Osteocyte (in vitro differentiated cells): ENCODE data around the gene GLRX5. TPM values are rescaled to one million over a fixed set of nuclear protein-coding genes. Genes with fewer than 3 reads are reported as not detected.

ENCODE experiments used
- DNase-seq: peaks from one replicate; pipeline ENCODE4 v3.0.0; 2021; ENCODE audit warnings: mixed read lengths; ENCODE audit not compliant: unreplicated experiment; ENCODE audit errors: extremely low spot score
- H3K27ac Mint-ChIP-seq: one replicate; pipeline ENCODE4 v1.8.0; 2021; ENCODE audit warnings: mild to moderate bottlenecking, mixed read lengths; ENCODE audit not compliant: unreplicated experiment
- H3K27me3 Mint-ChIP-seq: one replicate; pipeline ENCODE4 v1.8.0; 2021; ENCODE audit warnings: mixed read lengths; ENCODE audit not compliant: unreplicated experiment
- H3K36me3 Mint-ChIP-seq: one replicate; pipeline ENCODE4 v1.8.0; 2021; ENCODE audit warnings: mixed read lengths; ENCODE audit not compliant: unreplicated experiment
- H3K4me1 Mint-ChIP-seq: one replicate; pipeline ENCODE4 v1.8.0; 2021; ENCODE audit warnings: mixed read lengths; ENCODE audit not compliant: unreplicated experiment
- H3K4me3 Mint-ChIP-seq: one replicate; pipeline ENCODE4 v1.8.0; 2021; ENCODE audit warnings: mild to moderate bottlenecking, moderate library complexity, mixed read lengths; ENCODE audit not compliant: unreplicated experiment
- H3K9me3 Mint-ChIP-seq: one replicate; pipeline ENCODE4 v1.8.0; 2021; ENCODE audit warnings: mixed read lengths; ENCODE audit not compliant: unreplicated experiment
- total RNA-seq: library from RNA; stranded (reverse); gene quantifications from 2 replicates; pipeline ENCODE4 v1.2.1, GENCODE V29; 2021
- TF ChIP-seq, protein P1 (sequence below): fragments of 200-600 bp; sonication (generic); IDR thresholded peaks from 2 replicates; pipeline ENCODE4 v1.5.0; 2021; ENCODE audit warnings: antibody characterized with exemption, mild to moderate bottlenecking, moderate library complexity

Gene GLRX5
- total RNA-seq, 1 donor from 2014 or later = 55.1 TPM

GRCh38 chr14:95495538-95496025 lies 39.3 kb upstream of the GLRX5 start:
- peaks cover 76% of the 10 kb centered on the region for H3K4me1 Mint-ChIP-seq
- peaks cover 6% of the 10 kb centered on the region for H3K9me3 Mint-ChIP-seq
- H3K27ac Mint-ChIP-seq = peak overlapping the region; percentile 90
- H3K36me3 Mint-ChIP-seq = peaks cover 24% of the 10 kb centered on the region
- no peak overlapping the region for H3K4me3 Mint-ChIP-seq
- TF ChIP-seq, protein P1, sequence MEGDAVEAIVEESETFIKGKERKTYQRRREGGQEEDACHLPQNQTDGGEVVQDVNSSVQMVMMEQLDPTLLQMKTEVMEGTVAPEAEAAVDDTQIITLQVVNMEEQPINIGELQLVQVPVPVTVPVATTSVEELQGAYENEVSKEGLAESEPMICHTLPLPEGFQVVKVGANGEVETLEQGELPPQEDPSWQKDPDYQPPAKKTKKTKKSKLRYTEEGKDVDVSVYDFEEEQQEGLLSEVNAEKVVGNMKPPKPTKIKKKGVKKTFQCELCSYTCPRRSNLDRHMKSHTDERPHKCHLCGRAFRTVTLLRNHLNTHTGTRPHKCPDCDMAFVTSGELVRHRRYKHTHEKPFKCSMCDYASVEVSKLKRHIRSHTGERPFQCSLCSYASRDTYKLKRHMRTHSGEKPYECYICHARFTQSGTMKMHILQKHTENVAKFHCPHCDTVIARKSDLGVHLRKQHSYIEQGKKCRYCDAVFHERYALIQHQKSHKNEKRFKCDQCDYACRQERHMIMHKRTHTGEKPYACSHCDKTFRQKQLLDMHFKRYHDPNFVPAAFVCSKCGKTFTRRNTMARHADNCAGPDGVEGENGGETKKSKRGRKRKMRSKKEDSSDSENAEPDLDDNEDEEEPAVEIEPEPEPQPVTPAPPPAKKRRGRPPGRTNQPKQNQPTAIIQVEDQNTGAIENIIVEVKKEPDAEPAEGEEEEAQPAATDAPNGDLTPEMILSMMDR = no peak
- no peaks in the 10 kb centered on the region for H3K27me3 Mint-ChIP-seq
- no peak for DNase-seq

DNA sequence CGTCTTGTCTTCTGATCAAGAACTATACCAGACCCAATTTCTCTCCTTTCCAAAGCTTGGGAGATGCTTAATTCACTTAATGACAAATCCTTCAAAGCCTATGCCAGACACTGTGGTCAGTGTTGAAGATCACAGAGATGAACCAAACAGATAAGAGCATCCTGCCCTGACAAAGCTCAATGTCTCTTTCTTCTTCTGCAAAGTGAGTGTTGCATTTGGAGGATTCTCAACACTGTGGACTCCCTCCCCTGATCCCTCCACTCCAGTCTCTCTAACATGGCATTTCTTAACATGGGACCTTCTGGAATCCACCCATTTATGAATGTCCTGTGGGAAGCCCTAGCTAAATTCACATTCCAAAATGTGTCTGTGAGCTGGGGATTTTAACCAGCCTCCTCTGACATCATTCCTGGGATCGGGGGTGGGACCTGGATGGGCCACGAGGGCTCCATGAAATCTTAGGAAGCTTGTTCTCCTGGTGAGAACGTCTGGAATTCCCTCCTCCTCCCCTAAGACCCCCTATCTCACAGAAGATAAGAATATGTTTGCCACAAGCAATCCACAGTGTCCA lies 38.7 kb upstream of the GLRX5 start:
- Mint-ChIP-seq H3K4me3 (no peak overlapping the region), H3K36me3 (peaks cover 27% of the 10 kb centered on the region), H3K4me1 (peaks cover 76% of the 10 kb centered on the region), H3K9me3 (peaks cover 6% of the 10 kb centered on the region), H3K27ac (peak overlapping the region; percentile 90), H3K27me3 (no peaks in the 10 kb centered on the region)
- TF ChIP-seq, protein P1 = no peak
- DNase-seq = no peak

DNA sequence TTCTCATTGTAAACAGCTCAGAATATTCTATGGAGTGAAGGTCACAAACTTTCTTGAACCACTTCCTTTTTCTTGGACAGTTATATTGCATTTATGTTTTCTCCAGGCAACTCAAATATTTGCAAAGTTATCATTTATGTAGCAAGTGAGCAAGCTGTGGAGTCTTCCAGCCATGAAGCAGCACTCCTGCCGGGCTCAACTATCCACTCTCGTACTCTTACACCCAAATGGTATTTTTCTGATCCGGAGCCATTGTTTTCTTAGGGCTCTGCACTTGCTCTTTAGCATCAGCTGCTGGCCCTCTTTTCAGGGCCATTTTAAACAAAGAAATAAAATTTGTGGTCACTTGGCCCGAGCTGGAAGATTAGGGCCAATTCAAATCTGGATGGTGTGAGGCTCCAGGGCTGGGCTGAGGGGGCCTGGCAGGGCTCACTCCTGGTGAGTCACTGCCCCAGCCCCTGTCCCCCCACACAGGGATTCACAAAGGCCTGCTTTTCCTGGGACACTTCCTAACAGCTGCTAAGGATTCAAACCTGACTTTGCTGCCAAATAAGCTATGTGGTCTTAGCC lies 38.1 kb upstream of the GLRX5 start:
- TF ChIP-seq, protein P1 = no peak
- peaks cover 78% of the 10 kb centered on the region for H3K4me1 Mint-ChIP-seq
- peak overlapping the region; percentile 90 for H3K27ac Mint-ChIP-seq
- DNase-seq = no peak
- no peaks in the 10 kb centered on the region for H3K27me3 Mint-ChIP-seq
- peaks cover 25% of the 10 kb centered on the region for H3K36me3 Mint-ChIP-seq
- peaks cover under 1% of the 10 kb centered on the region for H3K9me3 Mint-ChIP-seq
- no peak overlapping the region for H3K4me3 Mint-ChIP-seq

- H3K4me3 Mint-ChIP-seq = no peak overlapping the region
- peaks cover 20% of the 10 kb centered on the region for H3K36me3 Mint-ChIP-seq
- peak overlapping the region; percentile 90 for H3K27ac Mint-ChIP-seq
- H3K4me1 Mint-ChIP-seq = peaks cover 82% of the 10 kb centered on the region
- no peaks in the 10 kb centered on the region for H3K9me3 Mint-ChIP-seq
- DNase-seq = no peak
- TF ChIP-seq, protein P1 = no peak
- no peaks in the 10 kb centered on the region for H3K27me3 Mint-ChIP-seq
These were observed 37.3 kb upstream of the GLRX5 start for GRCh38 chr14:95497561-95498011.

- H3K36me3 Mint-ChIP-seq = peaks cover 23% of the 10 kb centered on the region
These were observed 36.1 kb upstream of the GLRX5 start for GRCh38 chr14:95498622-95499353.

More at GRCh38 chr14:95498622-95499353, 36.1 kb upstream of the GLRX5 start:
- TF ChIP-seq, protein P1 = no peak
- peak overlapping the region; percentile 63 for H3K27ac Mint-ChIP-seq
- no peaks in the 10 kb centered on the region for H3K27me3 Mint-ChIP-seq
- H3K4me3 Mint-ChIP-seq = no peak overlapping the region
- H3K4me1 Mint-ChIP-seq = peaks cover 76% of the 10 kb centered on the region
- no peaks in the 10 kb centered on the region for H3K9me3 Mint-ChIP-seq
- DNase-seq = no peak
